Prostate gland (tissue), 2 donors: ENCODE results near the gene RIBC1. TPM values are rescaled to one million over a fixed set of nuclear protein-coding genes. Genes with fewer than 3 reads are reported as not detected.

Source experiments
- DNase-seq: peaks from one replicate; pipeline ENCODE4 v3.0.0-alpha.2; 2019; ENCODE audit warnings: low spot score
- H3K27ac ChIP-seq, 2 donors: fragments of 200-600 bp; sonication (generic); 2 replicates each; pipeline ENCODE4 v1.5.1; 2017 to 2019
- H3K27me3 ChIP-seq: fragments of 200-600 bp; sonication (generic); replicated peaks from 2 replicates; pipeline ENCODE4 v1.5.1; 2019; ENCODE audit not compliant: insufficient read depth
- H3K36me3 ChIP-seq, 2 donors: fragments of 200-600 bp; sonication (generic); 1 replicate in 1 of 2; 2 replicates in 1 of 2; pipeline versions ENCODE4 v1.5.1 to v1.8.1; 2017 to 2019
- H3K4me1 ChIP-seq: fragments of 200-600 bp; sonication (generic); replicated peaks from 2 replicates; pipeline ENCODE4 v1.5.1; 2019
- H3K4me3 ChIP-seq, 2 donors: fragments of 200-600 bp; sonication (generic); 2 replicates each; pipeline ENCODE4 v1.5.1; 2017 to 2019
- H3K9me3 ChIP-seq: fragments of 200-600 bp; sonication (generic); 2 replicates; pipeline ENCODE4 v1.5.1; 2017
- POLR2A ChIP-seq: fragments of 450-650 bp; IDR thresholded peaks from one replicate; pipeline ENCODE4 v1.6.1; 2016; ENCODE audit warnings: antibody characterized with exemption, mild to moderate bottlenecking
- POLR2AphosphoS5 ChIP-seq: sonication (generic); formaldehyde crosslinking; IDR thresholded peaks from one replicate; pipeline ENCODE4 v1.6.1; 2017; ENCODE audit warnings: antibody characterized with exemption
- WGBS: methylation state at CpG from one replicate; pipeline ENCODE4 v1.1.5; 2018; 5-methylcytosine and 5-hydroxymethylcytosine counted together
- intact Hi-C: fragments of 100-400 bp; cut with DNase I; formaldehyde crosslinking; loops from one replicate; pipeline ENCODE4 v1.14.2; 2022
- total RNA-seq, 2 donors: library from RNA; depleted of rRNA; stranded (reverse); fragments of >200 nt; gene quantifications; one replicate each; pipeline ENCODE4 v1.1.0, GENCODE V29; 2016
- TF ChIP-seq, protein P1 (sequence below), 4 experiments: fragments of 200-600 bp in 2 of 4; fragments of 450-650 bp in 2 of 4; sonication (generic) in 2 of 4; IDR thresholded peaks; 1 replicate in 3 of 4; 2 replicates in 1 of 4; pipeline ENCODE4 v1.5.1; 2016 to 2019; ENCODE audit warnings: antibody characterized with exemption in 4 of 4, mild to moderate bottlenecking in 2 of 4, moderate library complexity in 2 of 4

The RIBC1 gene
- total RNA-seq, 2 donors from 2014 or later: 3.0 to 5.4 TPM

- Histone ChIP-seq H3K4me3 (peak overlapping the region; percentile 48), H3K4me1 (no peaks in the 10 kb centered on the region), H3K9me3 (no peaks in the 10 kb centered on the region), H3K27ac (peak overlapping the region; percentile 83 to 88), H3K27me3 (no peaks in the 10 kb centered on the region), H3K36me3 (no peaks in the 10 kb centered on the region)
- intact Hi-C loops: no loop called here
- no peak for TF ChIP-seq POLR2AphosphoS5
- TF ChIP-seq, protein P1, sequence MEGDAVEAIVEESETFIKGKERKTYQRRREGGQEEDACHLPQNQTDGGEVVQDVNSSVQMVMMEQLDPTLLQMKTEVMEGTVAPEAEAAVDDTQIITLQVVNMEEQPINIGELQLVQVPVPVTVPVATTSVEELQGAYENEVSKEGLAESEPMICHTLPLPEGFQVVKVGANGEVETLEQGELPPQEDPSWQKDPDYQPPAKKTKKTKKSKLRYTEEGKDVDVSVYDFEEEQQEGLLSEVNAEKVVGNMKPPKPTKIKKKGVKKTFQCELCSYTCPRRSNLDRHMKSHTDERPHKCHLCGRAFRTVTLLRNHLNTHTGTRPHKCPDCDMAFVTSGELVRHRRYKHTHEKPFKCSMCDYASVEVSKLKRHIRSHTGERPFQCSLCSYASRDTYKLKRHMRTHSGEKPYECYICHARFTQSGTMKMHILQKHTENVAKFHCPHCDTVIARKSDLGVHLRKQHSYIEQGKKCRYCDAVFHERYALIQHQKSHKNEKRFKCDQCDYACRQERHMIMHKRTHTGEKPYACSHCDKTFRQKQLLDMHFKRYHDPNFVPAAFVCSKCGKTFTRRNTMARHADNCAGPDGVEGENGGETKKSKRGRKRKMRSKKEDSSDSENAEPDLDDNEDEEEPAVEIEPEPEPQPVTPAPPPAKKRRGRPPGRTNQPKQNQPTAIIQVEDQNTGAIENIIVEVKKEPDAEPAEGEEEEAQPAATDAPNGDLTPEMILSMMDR (IDR thresholded peaks at IDR 0.05): no peak
- TF ChIP-seq POLR2A: no peak
- under 1% methylated on average over 14 of the region's 15 CpGs for WGBS
- no peak for DNase-seq
Measured at GRCh38 chrX:53421772-53422085, 944 bp upstream of the RIBC1 start.

DNA sequence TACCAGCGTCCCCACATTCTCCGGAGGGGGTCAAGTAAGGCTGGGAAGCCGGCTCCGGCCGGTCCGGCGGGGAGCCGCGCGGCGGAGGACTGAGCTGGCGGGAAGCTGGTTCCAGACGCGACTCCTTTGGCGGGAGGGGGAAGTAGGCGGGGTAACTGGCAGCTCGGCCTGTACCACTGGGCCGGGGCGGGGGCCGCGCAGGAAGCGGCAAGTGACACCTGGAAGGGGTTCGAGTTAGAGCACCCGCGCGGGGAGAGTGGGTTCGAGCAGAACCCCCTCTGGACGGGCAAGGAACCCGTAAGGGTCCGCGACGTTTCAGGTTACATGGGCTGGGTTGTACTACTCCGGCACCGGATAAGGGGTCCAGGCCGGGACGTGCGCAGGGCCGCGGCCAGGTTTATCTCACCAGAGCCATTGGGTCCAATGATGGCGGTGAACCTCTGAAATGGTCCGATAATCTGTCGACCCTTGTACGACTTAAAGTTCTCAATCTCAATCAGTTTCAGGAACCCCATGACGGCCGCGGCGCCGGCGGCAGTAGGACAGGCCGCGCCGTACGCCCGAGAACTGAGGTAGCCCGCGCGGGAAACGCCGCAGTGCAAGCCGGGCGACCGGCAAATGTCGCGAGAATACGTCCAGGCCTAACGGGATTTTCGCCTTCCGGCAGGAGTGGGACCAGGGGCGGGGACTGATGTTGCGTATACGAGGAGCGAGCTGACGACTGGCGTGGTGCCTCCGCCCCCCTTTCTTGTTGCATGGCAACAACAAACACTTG, 400 bp upstream of the RIBC1 start, which contains the start of gene SMC1A:
SMC1A (minus strand) TSS at position 569 of the 775 bp plus-strand sequence; CDS start at position 515, 54 bp downstream.
- peak; percentile 93 for DNase-seq
- peak; percentile 88 for TF ChIP-seq POLR2AphosphoS5
- peak; percentile 26 for TF ChIP-seq POLR2A
- TF ChIP-seq, protein P1 (IDR thresholded peaks at IDR 0.05): no peak
- Histone ChIP-seq H3K27me3 (no peaks in the 10 kb centered on the region), H3K9me3 (no peaks in the 10 kb centered on the region), H3K27ac (peak within 1 kb of the TSS; percentile 83 to 88), H3K4me1 (no peaks in the 10 kb centered on the region), H3K4me3 (peak within 1 kb of the TSS; percentile 48), H3K36me3 (no peaks in the 10 kb centered on the region)
- intact Hi-C loops: no loop called here
- WGBS: under 1% methylated on average over 34 of the region's 75 CpGs

- Histone ChIP-seq H3K4me3 (no peak overlapping the region), H3K4me1 (no peaks in the 10 kb centered on the region), H3K36me3 (no peaks in the 10 kb centered on the region), H3K27ac (no peak overlapping the region), H3K27me3 (no peaks in the 10 kb centered on the region), H3K9me3 (no peaks in the 10 kb centered on the region)
- 91% methylated on average over 6 of the region's 8 CpGs for WGBS
- intact Hi-C loops: loop anchor here (10.0 kb wide), 1 partner anchor 145 kb away; the partner anchor contains the start of gene IQSEC2
- TF ChIP-seq, protein P1 (IDR thresholded peaks at IDR 0.05): no peak
- TF ChIP-seq POLR2AphosphoS5 (no peak), POLR2A (no peak)
- no peak for DNase-seq
Measured at GRCh38 chrX:53429755-53430154, 7.1 kb downstream of the RIBC1 start.

DNA sequence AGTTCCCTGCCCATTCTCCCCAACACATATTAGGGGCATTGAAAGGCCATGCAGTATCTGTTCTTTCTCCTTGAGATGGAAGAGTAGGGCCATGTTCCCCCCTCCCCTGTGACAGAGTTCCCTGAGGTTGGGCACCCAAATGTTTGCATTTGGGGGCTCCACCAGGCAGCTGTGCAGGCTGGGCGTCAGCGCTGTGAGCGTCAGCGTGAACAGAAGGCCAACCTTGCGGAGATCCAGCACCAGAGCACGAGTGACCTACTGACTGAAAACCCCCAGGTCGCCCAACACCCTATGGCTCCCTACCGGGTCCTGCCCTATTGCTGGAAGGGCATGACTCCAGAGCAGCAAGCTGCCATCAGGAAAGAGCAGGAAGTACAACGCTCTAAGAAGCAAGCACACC, 7.6 kb downstream of the RIBC1 start:
- Histone ChIP-seq H3K4me3 (no peak overlapping the region), H3K9me3 (no peaks in the 10 kb centered on the region), H3K27me3 (no peaks in the 10 kb centered on the region), H3K36me3 (no peaks in the 10 kb centered on the region), H3K27ac (no peak overlapping the region), H3K4me1 (no peaks in the 10 kb centered on the region)
- intact Hi-C loops: loop anchor here (10.0 kb wide), 1 partner anchor 145 kb away; the partner anchor contains the start of gene IQSEC2
- WGBS: 100% methylated on average over 7 of the region's 9 CpGs
- TF ChIP-seq POLR2AphosphoS5 (no peak), POLR2A (no peak)
- TF ChIP-seq, protein P1 (IDR thresholded peaks at IDR 0.05): no peak
- DNase-seq: no peak
